H1 (cell line): ENCODE data around the gene TNRC6C. TPM values are rescaled to one million over a fixed set of nuclear protein-coding genes. Genes with fewer than 3 reads are reported as not detected.

Experiments used
- CEBPB ChIP-seq: IDR thresholded peaks from 2 replicates; pipeline ENCODE4 v1.6.1; 2012; ENCODE audit warnings: low read depth, low read length
- CHD7 ChIP-seq: fragments of 300-600 bp; sonication (generic); IDR thresholded peaks from 2 replicates; pipeline ENCODE4 v1.7.1; 2012; ENCODE audit warnings: low read length, moderate library complexity, mild to moderate bottlenecking, inconsistent platforms; ENCODE audit not compliant: insufficient replicate concordance
- polyA plus RNA-seq, 7 experiments: library from polyadenylated mRNA; depleted of rRNA in 3 of 7; stranded (reverse) in 5 of 7; unstranded in 2 of 7; fragments of >200 nt in 5 of 7; fragments of 200-250 nt in 2 of 7; gene quantifications; 1 replicate in 5 of 7; 2 replicates in 1 of 7; 4 replicates in 1 of 7; pipeline versions ENCODE4 v1.2.1 to v1.2.3, GENCODE V29; 2011 to 2013; ENCODE audit warnings: missing spikeins in 2 of 7, mixed read lengths in 2 of 7
- total RNA-seq: library from RNA; stranded (reverse); fragmentation: NEBNext Ultra II Directional; extraction: Animal tissue kit (Norgen Biotek cat#: 25700); gene quantifications from 2 replicates; pipeline ENCODE4 v1.2.1, GENCODE V29; 2021

The TNRC6C gene
- total and polyA plus RNA-seq, 2 of the 8 experiments (the other 6 are each of a cell fraction or from before 2014, with no cell fraction given) = 2.8 to 28.9 TPM

- TF ChIP-seq CHD7 (no peak), CEBPB (0 out of 2 replicates have a peak, but pooled peaks have one; percentile 11)
Observed at GRCh38 chr17:77965352-77965751, 6.8 kb downstream of the TNRC6C start (continued).
